SU-DHL-6 (cell line): Measurements from ENCODE around the gene IFI27.

ENCODE experiments used
- H2AFZ ChIP-seq: fragments of 200-600 bp; sonication (generic); 2 replicates; pipeline ENCODE4 v1.6.1; 2014; ENCODE audit warnings: low read depth, mild to moderate bottlenecking, moderate library complexity, mixed read lengths, antibody characterized with exemption, low read length; ENCODE audit not compliant: severe bottlenecking
- H3F3A ChIP-seq: fragments of 200-600 bp; shearing (Covaris generic); 2 replicates; pipeline ENCODE4 v1.6.0; 2016; ENCODE audit warnings: antibody characterized with exemption, mild to moderate bottlenecking; ENCODE audit not compliant: insufficient read depth
- H3K27ac ChIP-seq: fragments of 200-600 bp; sonication (generic); 2 replicates; pipeline ENCODE4 v1.5.1; 2016; ENCODE audit warnings: low read depth, mild to moderate bottlenecking, low read length, moderate library complexity, mixed read lengths
- H3K27me3 ChIP-seq: fragments of 200-600 bp; sonication (generic), shearing (Covaris generic); 2 replicates; pipeline ENCODE4 v1.6.0; 2014; ENCODE audit warnings: mild to moderate bottlenecking, low read length
- H3K36me3 ChIP-seq: fragments of 200-600 bp; sonication (generic); 2 replicates; pipeline ENCODE4 v1.6.1; 2014; ENCODE audit warnings: mild to moderate bottlenecking, low read length, mixed read lengths
- H3K4me2 ChIP-seq: fragments of 300-600, 200-600 bp; shearing (Covaris generic), sonication (generic); 2 replicates; pipeline ENCODE4 v1.6.0; 2014; ENCODE audit warnings: low read length, low read depth, mild to moderate bottlenecking; ENCODE audit not compliant: poor library complexity, severe bottlenecking
- H3K4me3 ChIP-seq: fragments of 200-600 bp; sonication (generic); 2 replicates; pipeline ENCODE4 v1.5.1; 2014; ENCODE audit warnings: antibody characterized with exemption, low read length, mild to moderate bottlenecking, mixed read lengths; ENCODE audit not compliant: insufficient read depth, poor library complexity, severe bottlenecking
- H3K79me2 ChIP-seq: fragments of 200-600 bp; sonication (generic); 2 replicates; pipeline ENCODE4 v1.6.1; 2014; ENCODE audit warnings: mild to moderate bottlenecking, low read length, moderate library complexity; ENCODE audit not compliant: insufficient read depth
- H3K9ac ChIP-seq: fragments of 200-600 bp; sonication (generic); 2 replicates; pipeline ENCODE4 v1.7.0; 2014; ENCODE audit warnings: mild to moderate bottlenecking, low read length
- H3K9me2 ChIP-seq: fragments of 200-600 bp; sonication (generic); replicated peaks from 2 replicates; pipeline ENCODE4 v1.6.1; 2014; ENCODE audit warnings: low read length; ENCODE audit not compliant: insufficient read depth
- H3K9me3 ChIP-seq: fragments of 200-600 bp; sonication (generic); 2 replicates; pipeline ENCODE4 v1.6.1; 2014; ENCODE audit warnings: low read length, mixed read lengths; ENCODE audit not compliant: insufficient read depth
- H4K20me1 ChIP-seq: fragments of 200-600 bp; sonication (generic); 2 replicates; pipeline ENCODE4 v1.6.1; 2014; ENCODE audit warnings: low read depth, mild to moderate bottlenecking, antibody characterized with exemption, low read length, moderate library complexity, mixed read lengths
- EZH2phosphoT487 ChIP-seq: fragments of 200-600 bp; sonication (generic), shearing (Covaris generic); conservative IDR thresholded peaks from 2 replicates; pipeline ENCODE4 v1.6.1; 2018; ENCODE audit warnings: mild to moderate bottlenecking, antibody characterized with exemption, low read length, moderate library complexity, mixed read lengths
- TF ChIP-seq, protein P1 (sequence below): fragments of 200-600 bp; sonication (generic); IDR thresholded peaks from one replicate; pipeline ENCODE4 v1.5.1; 2017; ENCODE audit warnings: antibody characterized with exemption, mild to moderate bottlenecking, low read length, moderate library complexity; ENCODE audit not compliant: insufficient read depth, poor library complexity, severe bottlenecking

IFI27 gene

DNA sequence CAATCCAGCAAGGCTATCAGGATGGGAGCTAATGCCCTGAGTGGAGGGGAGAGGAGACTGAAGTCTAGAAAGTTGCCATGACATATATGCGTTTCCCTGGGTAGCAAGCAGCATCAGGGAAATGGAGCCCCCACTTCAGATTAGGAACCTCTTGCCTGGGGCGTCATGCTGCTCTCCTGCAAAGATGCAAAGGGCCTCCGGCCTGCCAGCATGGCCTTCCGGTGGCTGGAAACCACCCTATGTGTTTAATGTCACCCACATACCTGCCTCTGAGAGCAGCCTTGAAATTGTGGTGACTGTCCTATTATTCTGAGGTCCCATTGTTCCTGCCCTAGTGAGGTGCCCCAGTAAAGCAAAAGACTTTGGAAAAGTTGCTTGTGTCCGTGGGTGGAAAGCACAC lies 28.9 kb downstream of the IFI27 start:
- no peaks in the 10 kb centered on the region for H3K9me3 ChIP-seq
- no peaks in the 10 kb centered on the region for H3K9me2 ChIP-seq
- H3K4me3 ChIP-seq = no peak overlapping the region
- no peaks in the 10 kb centered on the region for H3F3A ChIP-seq
- H4K20me1 ChIP-seq = no peaks in the 10 kb centered on the region
- no peak overlapping the region for H3K4me2 ChIP-seq
- H3K79me2 ChIP-seq = no peaks in the 10 kb centered on the region
- no peak overlapping the region for H2AFZ ChIP-seq
- H3K36me3 ChIP-seq = no peaks in the 10 kb centered on the region
- H3K27me3 ChIP-seq = no peaks in the 10 kb centered on the region
- H3K27ac ChIP-seq = no peak overlapping the region
- H3K9ac ChIP-seq = no peak overlapping the region
- TF ChIP-seq EZH2phosphoT487 = no peak
- TF ChIP-seq, protein P1, sequence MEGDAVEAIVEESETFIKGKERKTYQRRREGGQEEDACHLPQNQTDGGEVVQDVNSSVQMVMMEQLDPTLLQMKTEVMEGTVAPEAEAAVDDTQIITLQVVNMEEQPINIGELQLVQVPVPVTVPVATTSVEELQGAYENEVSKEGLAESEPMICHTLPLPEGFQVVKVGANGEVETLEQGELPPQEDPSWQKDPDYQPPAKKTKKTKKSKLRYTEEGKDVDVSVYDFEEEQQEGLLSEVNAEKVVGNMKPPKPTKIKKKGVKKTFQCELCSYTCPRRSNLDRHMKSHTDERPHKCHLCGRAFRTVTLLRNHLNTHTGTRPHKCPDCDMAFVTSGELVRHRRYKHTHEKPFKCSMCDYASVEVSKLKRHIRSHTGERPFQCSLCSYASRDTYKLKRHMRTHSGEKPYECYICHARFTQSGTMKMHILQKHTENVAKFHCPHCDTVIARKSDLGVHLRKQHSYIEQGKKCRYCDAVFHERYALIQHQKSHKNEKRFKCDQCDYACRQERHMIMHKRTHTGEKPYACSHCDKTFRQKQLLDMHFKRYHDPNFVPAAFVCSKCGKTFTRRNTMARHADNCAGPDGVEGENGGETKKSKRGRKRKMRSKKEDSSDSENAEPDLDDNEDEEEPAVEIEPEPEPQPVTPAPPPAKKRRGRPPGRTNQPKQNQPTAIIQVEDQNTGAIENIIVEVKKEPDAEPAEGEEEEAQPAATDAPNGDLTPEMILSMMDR = no peak

DNA sequence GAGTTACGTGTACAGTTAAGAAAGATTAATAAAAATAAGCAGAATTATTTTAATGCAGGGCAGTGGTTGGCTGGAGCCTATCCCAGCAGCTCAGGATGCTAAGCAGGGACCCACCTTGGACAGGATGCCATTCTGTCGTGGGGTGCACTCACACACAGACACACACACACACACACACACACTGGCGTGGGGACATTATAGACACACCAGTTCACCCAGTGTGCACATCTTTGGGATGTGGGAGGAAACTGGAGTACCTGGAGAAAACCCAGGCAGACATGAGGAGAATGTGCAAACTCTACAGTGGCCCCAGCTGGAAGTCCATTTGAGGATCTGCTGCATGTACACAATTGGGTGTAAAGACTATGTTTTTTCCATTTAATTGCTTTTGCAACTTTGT lies 31.7 kb downstream of the IFI27 start:
- no peaks in the 10 kb centered on the region for H4K20me1 ChIP-seq
- no peaks in the 10 kb centered on the region for H3K9me3 ChIP-seq
- no peak overlapping the region for H3K4me3 ChIP-seq
- H3K36me3 ChIP-seq = no peaks in the 10 kb centered on the region
- H3K9ac ChIP-seq = no peak overlapping the region
- no peaks in the 10 kb centered on the region for H3K9me2 ChIP-seq
- H3K79me2 ChIP-seq = no peaks in the 10 kb centered on the region
- H3K27ac ChIP-seq = no peak overlapping the region
- no peaks in the 10 kb centered on the region for H3F3A ChIP-seq
- TF ChIP-seq EZH2phosphoT487 = no peak
- TF ChIP-seq, protein P1 = no peak
- H3K4me2 ChIP-seq = no peak overlapping the region
- H2AFZ ChIP-seq = no peak overlapping the region
- no peaks in the 10 kb centered on the region for H3K27me3 ChIP-seq

- H3K9ac ChIP-seq = no peak overlapping the region
- no peaks in the 10 kb centered on the region for H3F3A ChIP-seq
- no peak overlapping the region for H3K4me3 ChIP-seq
Observed at GRCh38 chr14:94142836-94143235, 32.3 kb downstream of the IFI27 start.

More at GRCh38 chr14:94142836-94143235, 32.3 kb downstream of the IFI27 start:
- Histone ChIP-seq H3K36me3 (no peaks in the 10 kb centered on the region), H3K27ac (no peak overlapping the region), H3K79me2 (no peaks in the 10 kb centered on the region), H3K9me2 (no peaks in the 10 kb centered on the region), H3K27me3 (no peaks in the 10 kb centered on the region), H2AFZ (no peak overlapping the region), H3K9me3 (no peaks in the 10 kb centered on the region), H3K4me2 (no peak overlapping the region), H4K20me1 (no peaks in the 10 kb centered on the region)
- TF ChIP-seq EZH2phosphoT487 = no peak
- TF ChIP-seq, protein P1 = no peak
